Naive thymus-derived CD4-positive, alpha-beta T cell (primary cell): ENCODE results near the gene EVI2A. TPM values are rescaled to one million over a fixed set of nuclear protein-coding genes. Genes with fewer than 3 reads are reported as not detected.

Experiments
- ATAC-seq: fragments of 150-1000 bp; cut with Tn5 transposase; 2 replicates; pipeline ENCODE4 v1.10.0; 2021; ENCODE audit warnings: mild to moderate bottlenecking, moderate library complexity
- CTCF ChIA-PET: fragments of 350-600 bp; sonication (Branson Sonifier 250); formaldehyde crosslinking; loops from one replicate; lab custom pipeline; 2021; ENCODE audit warnings: antibody characterized with exemption; lab: Charles Lee
- POLR2A ChIA-PET: fragments of 350-600 bp; sonication (Branson Sonifier 250); formaldehyde crosslinking; loops from one replicate; lab custom pipeline; 2021; ENCODE audit warnings: antibody characterized with exemption, inconsistent platforms; lab: Charles Lee
- DNase-seq, 9 donors: peaks; one replicate each; pipeline versions ENCODE4 v3.0.0 to v3.0.0-alpha.2; 2020 to 2022; ENCODE audit warnings: mixed read lengths in 1 of 9
- H3K27ac ChIP-seq: one replicate; pipeline ENCODE4 v1.7.0; 2013; ENCODE audit warnings: mild to moderate bottlenecking, low read depth, low read length, moderate library complexity
- H3K27me3 ChIP-seq, 2 donors: one replicate each; pipeline ENCODE4 v1.7.0; 2013; ENCODE audit warnings: low read length in 2 of 2, mild to moderate bottlenecking in 2 of 2, moderate library complexity in 2 of 2; ENCODE audit not compliant: control insufficient read depth in 2 of 2, insufficient read depth in 2 of 2
- H3K36me3 ChIP-seq, 3 experiments: 1 replicate in 2 of 3; 2 replicates in 1 of 3; pipeline ENCODE4 v1.7.0; 2013; ENCODE audit warnings: low read length in 3 of 3, mild to moderate bottlenecking in 3 of 3, moderate library complexity in 1 of 3; ENCODE audit not compliant: insufficient read depth in 3 of 3, control insufficient read depth in 2 of 3
- H3K4me1 ChIP-seq, 2 donors: one replicate each; pipeline ENCODE4 v1.7.0; 2013; ENCODE audit warnings: low read length in 2 of 2, mild to moderate bottlenecking in 2 of 2, moderate library complexity in 1 of 2; ENCODE audit not compliant: control insufficient read depth in 2 of 2, insufficient read depth in 2 of 2
- H3K4me3 ChIP-seq: 2 replicates; pipeline ENCODE4 v1.7.0; 2013; ENCODE audit warnings: mild to moderate bottlenecking, low read length
- H3K9me3 ChIP-seq, 3 experiments: 1 replicate in 2 of 3; 2 replicates in 1 of 3; pipeline ENCODE4 v1.7.0; 2013; ENCODE audit warnings: low read length in 3 of 3; ENCODE audit not compliant: control insufficient read depth in 2 of 3
- H3K27ac Mint-ChIP-seq, 9 donors: one replicate each; pipeline ENCODE4 v1.8.0; 2020 to 2022; ENCODE audit warnings: mixed read lengths in 9 of 9, mild to moderate bottlenecking in 8 of 9, moderate library complexity in 5 of 9, inconsistent platforms in 2 of 9
- H3K27me3 Mint-ChIP-seq, 5 donors: one replicate each; pipeline ENCODE4 v1.8.0; 2021 to 2022; ENCODE audit warnings: mixed read lengths in 5 of 5, mild to moderate bottlenecking in 1 of 5
- H3K36me3 Mint-ChIP-seq, 5 donors: one replicate each; pipeline ENCODE4 v1.8.0; 2020 to 2022; ENCODE audit warnings: mixed read lengths in 5 of 5, mild to moderate bottlenecking in 3 of 5, inconsistent platforms in 1 of 5
- H3K4me1 Mint-ChIP-seq, 7 donors: one replicate each; pipeline ENCODE4 v1.8.0; 2020 to 2022; ENCODE audit warnings: mixed read lengths in 7 of 7, mild to moderate bottlenecking in 3 of 7, inconsistent platforms in 1 of 7
- H3K4me3 Mint-ChIP-seq, 10 donors: one replicate each; pipeline ENCODE4 v1.8.0; 2020 to 2022; ENCODE audit warnings: mild to moderate bottlenecking in 10 of 10, mixed read lengths in 10 of 10, moderate library complexity in 6 of 10, inconsistent platforms in 2 of 10
- H3K9me3 Mint-ChIP-seq, 11 donors: one replicate each; pipeline ENCODE4 v1.8.0; 2020 to 2022; ENCODE audit warnings: mixed read lengths in 11 of 11, mild to moderate bottlenecking in 4 of 11, inconsistent platforms in 1 of 11, moderate library complexity in 1 of 11
- intact Hi-C, 2 donors: fragments of 100-400 bp; cut with micrococcal nuclease; formaldehyde crosslinking; loops; one replicate each; pipeline ENCODE4 v1.15.1; 2023
- polyA plus RNA-seq, 2 donors: library from polyadenylated mRNA; unstranded; fragments of 300-500 nt; fragmentation: Illumina TruSeq; gene quantifications; one replicate each; pipeline ENCODE4 v1.2.3, GENCODE V29; 2021
- total RNA-seq, 6 experiments: library from RNA in 5 of 6; stranded (reverse) in 5 of 6; gene quantifications; 1 replicate in 5 of 6; 2 replicates in 1 of 6; pipeline ENCODE4 v1.2.3 and lab custom pipeline; 2021 to 2026

Gene EVI2A
- total RNA-seq (100 to 1,000 TPM in 2 of 5 experiments, 10 to 100 TPM in 3; 40.9 to 134 (median 60.2) TPM), polyA plus RNA-seq (10 to 100 TPM; 61.1 to 68.3 TPM), total RNA-seq (lab: John Stamatoyannopoulos, UW) (42.4 reads per million, percentile 67 among the genes with 10 or more reads in this experiment)

- Mint-ChIP-seq H3K36me3 (peaks cover 4 to 25% (median 15%) of the 10 kb centered on the region in 5 donors), H3K4me1 (peaks cover 26 to 41% (median 34%) of the 10 kb centered on the region in 7 donors), H3K9me3 (no peaks in the 10 kb centered on the region), H3K27me3 (no peaks in the 10 kb centered on the region), H3K27ac (peak within 1 kb of the TSS; percentile 88 to 98 (median 94)), H3K4me3 (peak within 1 kb of the TSS; percentile 78 to 96 (median 89))
- DNase-seq (peak; percentile 30 to 95 (median 87)), ATAC-seq (peak; percentile 93)
- ChIA-PET CTCF (interaction anchor here (0.6 to 1.0 kb wide), 4 partner anchors 9 to 51 kb away, joined by 3 to 4 read pairs (median 3); no protein-coding TSS in a partner anchor), POLR2A (interaction anchor here (0.8 to 4.8 kb wide), 6 partner anchors 10 to 313 kb away, joined by 3 to 73 read pairs (median 4); partner anchors contain the start of gene EVI2B)
- Histone ChIP-seq H3K27ac (peak within 1 kb of the TSS; percentile 90), H3K27me3 (no peaks in the 10 kb centered on the region), H3K4me1 (peaks cover 11 to 28% of the 10 kb centered on the region in 2 donors), H3K4me3 (peak within 1 kb of the TSS; percentile 66), H3K36me3 (no peaks in the 10 kb centered on the region), H3K9me3 (no peaks in the 10 kb centered on the region)
- intact Hi-C loops, result loop anchor here (1.0 to 5.0 kb wide), 12 partner anchors 11 to 580 kb away; partner anchors contain the start of genes TEFM (in 1 of the 2) and UTP6 (in 1 of the 2)
Observed at GRCh38 chr17:31321481-31321880, at the start of gene EVI2A. TSS of gene EVI2A (minus strand) at chr17:31321622. CDS start at chr17:31319013, 2,609 bp downstream.

GRCh38 chr17:31369266-31369665 lies 47.8 kb upstream of the EVI2A start:
- ChIA-PET CTCF (interaction anchor here (0.6 to 1.0 kb wide), 2 partner anchors 50 to 169 kb away, joined by 3 read pairs; no protein-coding TSS in a partner anchor), POLR2A (interaction anchor here (1.2 kb wide), 2 partner anchors 49 to 58 kb away, joined by 3 read pairs; no protein-coding TSS in a partner anchor)
- Mint-ChIP-seq H3K36me3 (peaks cover 2 to 13% (median 8%) of the 10 kb centered on the region in 5 donors), H3K27ac (peak overlapping the region in 3 of 9 donors; percentile 22 to 59 (median 40)), H3K9me3 (peaks cover 0 to 2% (median 0%) of the 10 kb centered on the region in 11 donors), H3K27me3 (no peaks in the 10 kb centered on the region), H3K4me1 (peaks cover 17 to 30% (median 27%) of the 10 kb centered on the region in 7 donors), H3K4me3 (no peak overlapping the region)
- H3K9me3 ChIP-seq, result no peaks in the 10 kb centered on the region
- H3K36me3 ChIP-seq, result peaks cover 0 to 6% (median 4%) of the 10 kb centered on the region in 3 experiments
- ATAC-seq, result no peak
- intact Hi-C loops, result no loop called here
- H3K27ac ChIP-seq, result no peak overlapping the region
- DNase-seq, result no peak
- H3K4me1 ChIP-seq, result peaks cover 0 to 4% of the 10 kb centered on the region in 2 donors
- no peak overlapping the region for H3K4me3 ChIP-seq
- no peaks in the 10 kb centered on the region for H3K27me3 ChIP-seq

- POLR2A ChIA-PET, result no interaction called here
Observed at GRCh38 chr17:31366088-31366487, 44.7 kb upstream of the EVI2A start.

GRCh38 chr17:31364012-31364411 lies 42.6 kb upstream of the EVI2A start:
- Mint-ChIP-seq H3K27ac (no peak overlapping the region), H3K4me1 (peaks cover 0 to 1% (median 0%) of the 10 kb centered on the region in 7 donors), H3K27me3 (no peaks in the 10 kb centered on the region), H3K4me3 (no peak overlapping the region), H3K9me3 (peaks cover 0 to 2% (median 0%) of the 10 kb centered on the region in 11 donors), H3K36me3 (peaks cover 0 to 43% (median 21%) of the 10 kb centered on the region in 5 donors)
- ChIA-PET CTCF (no interaction called here), POLR2A (no interaction called here)
- Histone ChIP-seq H3K27ac (no peak overlapping the region), H3K9me3 (no peaks in the 10 kb centered on the region), H3K4me3 (no peak overlapping the region), H3K4me1 (no peaks in the 10 kb centered on the region), H3K27me3 (no peaks in the 10 kb centered on the region), H3K36me3 (peaks cover 0 to 13% (median 2%) of the 10 kb centered on the region in 3 experiments)
- no peak for DNase-seq
- intact Hi-C loops, result no loop called here
- ATAC-seq, result no peak

More at GRCh38 chr17:31366088-31366487, 44.7 kb upstream of the EVI2A start:
- Mint-ChIP-seq H3K27ac (no peak overlapping the region), H3K4me1 (peaks cover under 1 to 11% (median 6%) of the 10 kb centered on the region in 7 donors), H3K9me3 (peaks cover 0 to 2% (median 0%) of the 10 kb centered on the region in 11 donors), H3K36me3 (peaks cover 0 to 28% (median 15%) of the 10 kb centered on the region in 5 donors), H3K27me3 (no peaks in the 10 kb centered on the region), H3K4me3 (no peak overlapping the region)
- Histone ChIP-seq H3K36me3 (peaks cover 0 to 5% (median 0%) of the 10 kb centered on the region in 3 experiments), H3K9me3 (no peaks in the 10 kb centered on the region), H3K4me3 (no peak overlapping the region), H3K4me1 (no peaks in the 10 kb centered on the region), H3K27ac (no peak overlapping the region), H3K27me3 (no peaks in the 10 kb centered on the region)
- intact Hi-C loops, result no loop called here
- ATAC-seq, result no peak
- CTCF ChIA-PET, result no interaction called here
- DNase-seq, result no peak

- peaks cover 11 to 67% (median 33%) of the 10 kb centered on the region in 5 donors for H3K36me3 Mint-ChIP-seq
- Histone ChIP-seq H3K27ac (no peak overlapping the region), H3K4me1 (no peaks in the 10 kb centered on the region), H3K9me3 (no peaks in the 10 kb centered on the region), H3K27me3 (no peaks in the 10 kb centered on the region), H3K4me3 (no peak overlapping the region), H3K36me3 (peaks cover 0 to 30% (median 25%) of the 10 kb centered on the region in 3 experiments)
- DNase-seq, result no peak
- no peaks in the 10 kb centered on the region for H3K27me3 Mint-ChIP-seq
- intact Hi-C loops, result no loop called here
- no peak for ATAC-seq
- POLR2A ChIA-PET, result interaction anchor here (0.6 kb wide), 1 partner anchor 15 kb away, joined by 3 read pairs; no protein-coding TSS in a partner anchor
- H3K9me3 Mint-ChIP-seq, result no peaks in the 10 kb centered on the region
- no peaks in the 10 kb centered on the region for H3K4me1 Mint-ChIP-seq
- no peak overlapping the region for H3K27ac Mint-ChIP-seq
- no peak overlapping the region for H3K4me3 Mint-ChIP-seq
- CTCF ChIA-PET, result no interaction called here
Observed at GRCh38 chr17:31357839-31358394, 36.5 kb upstream of the EVI2A start.

- H3K4me1 Mint-ChIP-seq, result no peaks in the 10 kb centered on the region
- Histone ChIP-seq H3K36me3 (peaks cover 0 to 31% (median 28%) of the 10 kb centered on the region in 3 experiments), H3K4me3 (no peak overlapping the region), H3K4me1 (no peaks in the 10 kb centered on the region), H3K27ac (no peak overlapping the region), H3K9me3 (no peaks in the 10 kb centered on the region), H3K27me3 (no peaks in the 10 kb centered on the region)
- H3K27me3 Mint-ChIP-seq, result no peaks in the 10 kb centered on the region
- ChIA-PET POLR2A (no interaction called here), CTCF (no interaction called here)
- DNase-seq (no peak), ATAC-seq (no peak)
- no peak overlapping the region for H3K27ac Mint-ChIP-seq
- no peaks in the 10 kb centered on the region for H3K9me3 Mint-ChIP-seq
- peaks cover 11 to 67% (median 27%) of the 10 kb centered on the region in 5 donors for H3K36me3 Mint-ChIP-seq
- no peak overlapping the region for H3K4me3 Mint-ChIP-seq
- intact Hi-C loops, result no loop called here
Observed at GRCh38 chr17:31357091-31357490, 35.7 kb upstream of the EVI2A start.
